ENCODE data around the gene C10orf105.

- no peak for TF ChIP-seq CTCF (conservative IDR thresholded peaks at IDR 0.05; ENCODE audit: low read depth, low read length)
- TF ChIP-seq EZH2 (IDR thresholded peaks at IDR 0.05; ENCODE audit: low read length, unreplicated experiment) = no peak
These were observed 7.1 kb upstream of the C10orf105 start for GRCh38 chr10:71726580-71727104.

All from PC-3 (cell line).